ENCODE measurements around the gene OPA1.

OPA1 gene

DNA sequence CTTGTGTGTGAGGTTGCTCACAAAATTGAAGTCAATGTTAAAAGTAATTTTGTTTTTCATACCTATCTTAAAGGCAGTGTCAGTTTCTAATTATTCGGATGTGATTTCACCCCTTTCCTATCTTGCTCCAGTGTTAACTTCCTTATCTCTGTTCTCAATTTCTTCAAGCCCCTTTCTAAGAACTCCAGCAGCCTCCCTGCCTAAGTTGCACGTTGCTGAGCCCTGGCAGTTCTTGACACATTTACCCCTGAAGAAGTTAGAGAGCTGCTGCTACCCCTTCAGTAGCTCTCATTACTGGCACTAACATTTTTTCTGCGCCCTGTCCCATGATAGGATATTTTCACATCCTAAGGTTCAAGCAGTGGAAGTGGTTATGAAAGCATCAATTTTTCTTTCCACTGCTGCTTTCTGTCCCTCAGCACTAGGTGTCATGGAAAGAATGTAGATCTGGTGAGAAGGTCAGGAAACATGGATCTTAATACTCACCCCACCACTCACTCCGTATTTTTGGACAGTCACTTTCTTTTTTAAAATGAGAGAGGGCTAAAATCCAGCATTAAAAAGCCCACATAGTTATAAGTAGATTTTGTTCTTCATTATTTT lies 62.9 kb downstream of the OPA1 start:
- peak; percentile 19 for DNase-seq (ENCODE audit: low read depth)

DNA sequence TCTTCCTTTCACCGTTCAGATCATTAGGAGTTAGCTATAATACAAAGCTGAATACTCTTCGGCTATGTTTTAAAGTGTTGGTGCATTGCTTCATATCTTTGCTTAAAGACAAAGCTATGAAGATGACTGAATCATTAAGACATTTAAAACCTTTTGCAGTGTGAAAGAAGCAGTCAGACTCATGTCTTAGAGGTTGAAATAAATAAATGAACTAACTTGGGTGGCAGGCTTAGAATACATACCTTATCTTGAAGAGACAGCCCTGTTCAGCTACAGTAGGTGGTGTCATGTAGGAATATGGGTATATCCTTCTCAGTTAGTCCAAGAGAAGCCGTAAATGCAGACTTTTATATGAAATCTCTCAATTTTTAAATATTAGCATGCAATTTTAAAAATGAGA lies 63.4 kb downstream of the OPA1 start:
- peak; percentile 16 for DNase-seq (ENCODE audit: low read depth)

DNA sequence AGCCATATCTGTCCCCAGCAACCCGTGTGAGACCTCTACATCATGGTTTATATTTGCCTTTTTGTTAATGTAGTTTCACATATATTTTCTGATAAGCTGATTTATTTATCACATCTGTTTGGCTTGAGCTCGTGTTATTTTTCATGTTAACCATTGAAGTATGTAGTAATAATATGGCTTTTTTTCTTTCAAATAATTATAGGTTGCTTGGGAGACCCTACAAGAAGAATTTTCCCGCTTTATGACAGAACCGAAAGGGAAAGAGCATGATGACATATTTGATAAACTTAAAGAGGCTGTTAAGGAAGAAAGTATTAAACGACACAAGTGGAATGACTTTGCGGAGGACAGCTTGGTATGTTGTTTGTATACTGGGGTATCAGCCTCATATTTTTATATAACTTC lies 63.9 kb downstream of the OPA1 start:
- DNase-seq (ENCODE audit: low read depth): no peak

DNA sequence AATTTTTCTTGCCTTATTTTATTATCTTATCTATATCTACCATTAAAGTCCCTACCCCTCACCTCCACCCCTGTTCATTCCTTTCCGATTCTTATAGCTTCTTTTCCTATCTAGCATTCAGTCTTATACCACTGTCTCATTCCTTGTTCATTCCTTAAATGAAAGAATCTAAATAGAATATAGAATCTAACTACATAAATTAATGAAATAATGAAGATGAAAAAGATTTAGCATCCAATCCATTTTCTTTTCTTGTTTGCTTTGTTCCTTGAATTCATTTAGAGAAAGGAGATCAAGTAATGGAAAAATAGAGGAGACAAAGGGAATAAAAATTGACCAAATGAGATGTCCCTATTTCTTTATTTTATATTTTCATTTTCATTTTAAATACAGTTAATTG lies 67.2 kb downstream of the OPA1 start:
- DNase-seq (ENCODE audit: low read depth): no peak

DNA sequence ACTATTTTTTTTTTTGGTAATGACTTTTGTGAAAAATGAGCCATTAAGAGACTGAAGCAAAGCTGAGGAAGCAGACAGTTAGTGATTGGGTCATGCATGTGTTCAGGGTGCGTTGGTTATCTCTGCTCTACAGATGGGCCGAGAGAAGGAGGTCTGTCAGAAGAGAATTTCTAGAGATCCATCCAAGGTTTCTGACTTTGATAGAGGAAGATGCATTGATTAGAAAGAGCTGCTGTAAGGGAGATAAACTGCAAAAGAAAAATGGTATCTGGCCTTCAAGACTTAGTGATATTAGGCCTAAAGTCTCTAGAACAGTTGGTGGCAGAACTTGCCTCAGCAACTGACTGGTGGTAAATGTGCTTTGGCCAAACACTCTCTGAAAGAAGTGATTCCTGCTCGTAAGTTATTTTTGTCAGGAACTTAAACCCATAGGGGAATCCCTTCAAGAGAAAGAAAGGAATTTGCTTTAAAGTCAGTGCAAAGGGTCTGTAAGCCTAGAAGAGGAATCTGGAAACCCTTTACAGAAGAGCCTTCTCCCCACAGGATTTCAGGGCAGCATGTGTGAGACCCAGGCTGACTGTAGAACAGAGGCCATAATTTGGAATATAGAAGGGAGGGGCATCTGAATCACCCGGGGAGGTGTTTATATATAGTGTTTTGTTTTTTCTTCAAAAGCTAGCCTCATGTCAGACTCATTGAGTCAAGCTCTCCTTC lies 67.8 kb downstream of the OPA1 start:
- no peak for DNase-seq (ENCODE audit: low read depth)

DNA sequence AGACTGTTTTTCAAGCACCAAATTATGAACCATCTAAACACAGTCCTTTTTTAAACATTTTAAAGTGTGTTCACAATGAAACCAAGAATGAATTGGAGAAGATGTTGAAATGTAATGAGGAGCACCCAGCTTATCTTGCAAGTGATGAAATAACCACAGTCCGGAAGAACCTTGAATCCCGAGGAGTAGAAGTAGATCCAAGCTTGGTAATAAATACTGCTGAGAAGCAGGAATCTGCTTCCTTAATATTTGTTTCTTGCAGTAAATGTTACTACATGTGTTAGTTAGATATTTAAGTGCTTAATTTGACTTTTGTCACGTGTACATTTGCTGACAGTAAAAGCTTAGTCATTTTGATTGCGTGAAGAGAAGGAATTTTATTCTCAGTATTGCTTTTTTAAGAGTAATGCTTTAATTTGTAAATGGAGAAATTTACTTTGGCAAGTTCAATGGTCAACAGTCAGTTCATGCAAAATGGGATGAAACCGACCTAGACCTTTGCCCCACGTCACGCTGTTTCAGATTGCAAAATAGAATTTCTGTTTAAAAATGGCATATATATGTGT lies 69.8 kb downstream of the OPA1 start:
- peak; percentile 51 for DNase-seq (ENCODE audit: low read depth)

DNA sequence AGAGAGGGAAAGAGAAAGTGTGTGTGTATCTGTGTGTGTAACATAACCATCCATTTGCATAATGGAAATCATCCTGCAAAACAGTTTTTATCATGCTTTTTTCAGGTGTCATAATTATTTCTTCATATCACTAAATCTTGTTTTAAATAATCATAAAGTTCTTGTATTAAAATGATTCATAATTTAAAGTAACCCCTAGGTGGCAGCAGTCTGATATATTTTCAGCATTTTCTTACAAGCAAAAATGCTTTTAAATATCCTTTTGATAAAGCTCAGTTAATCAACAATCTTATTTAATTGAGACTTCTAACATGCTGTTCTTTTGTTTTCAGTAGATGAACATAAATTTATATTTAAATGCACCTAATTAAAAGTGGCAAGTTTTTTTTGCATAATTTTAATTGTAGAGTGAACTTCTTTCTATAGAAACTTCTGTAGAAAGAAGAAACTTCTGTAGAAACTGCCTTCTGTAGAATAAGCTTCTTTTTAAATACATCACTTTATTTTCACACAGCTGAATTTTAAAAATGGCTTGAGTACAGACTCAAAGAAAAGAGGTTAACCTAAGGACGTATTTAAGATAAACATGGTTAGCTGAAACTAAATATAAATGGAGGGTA lies 72.5 kb downstream of the OPA1 start:
- peak; percentile 49 for DNase-seq (ENCODE audit: low read depth)

DNA sequence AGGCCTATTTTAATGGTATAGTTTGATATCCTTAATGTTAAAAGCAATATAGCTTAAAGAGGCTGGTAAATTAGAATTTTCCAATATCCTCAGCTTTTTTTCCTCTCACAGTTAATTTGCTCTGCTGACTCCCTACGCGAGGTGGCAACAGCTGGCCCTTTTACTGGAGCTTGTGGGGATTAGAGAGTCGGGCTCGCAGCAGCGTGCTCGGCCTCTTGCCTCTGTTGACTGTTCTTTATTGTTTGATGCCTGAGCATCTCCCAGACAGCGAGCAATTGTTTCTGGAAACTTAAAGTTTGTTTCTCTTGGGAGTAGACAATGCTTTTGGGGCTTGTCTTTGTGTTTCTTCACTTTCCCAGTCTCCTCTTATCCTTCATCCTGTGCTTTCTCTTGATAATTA lies 80.8 kb downstream of the OPA1 start:
- no peak for DNase-seq (ENCODE audit: low read depth)

DNA sequence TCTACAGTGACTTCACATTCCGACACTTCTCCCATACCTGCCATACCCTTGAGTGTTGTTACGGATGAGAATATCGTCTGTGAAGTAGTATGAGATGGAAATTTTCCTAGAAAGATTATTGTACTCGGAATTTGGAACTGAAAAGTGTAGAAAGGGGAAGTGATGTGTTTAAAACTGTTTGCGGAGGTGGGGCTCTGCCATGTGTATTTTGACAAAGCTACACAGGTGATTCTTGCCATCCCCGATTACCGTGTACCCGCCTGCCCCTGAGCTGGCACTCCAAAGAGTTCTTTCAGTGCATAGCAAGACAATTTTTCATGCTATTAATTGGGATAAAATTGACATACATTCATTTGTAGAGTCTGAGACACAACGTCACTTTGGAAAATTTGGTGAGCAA lies 81.7 kb downstream of the OPA1 start:
- no peak for DNase-seq (ENCODE audit: low read depth)

DNA sequence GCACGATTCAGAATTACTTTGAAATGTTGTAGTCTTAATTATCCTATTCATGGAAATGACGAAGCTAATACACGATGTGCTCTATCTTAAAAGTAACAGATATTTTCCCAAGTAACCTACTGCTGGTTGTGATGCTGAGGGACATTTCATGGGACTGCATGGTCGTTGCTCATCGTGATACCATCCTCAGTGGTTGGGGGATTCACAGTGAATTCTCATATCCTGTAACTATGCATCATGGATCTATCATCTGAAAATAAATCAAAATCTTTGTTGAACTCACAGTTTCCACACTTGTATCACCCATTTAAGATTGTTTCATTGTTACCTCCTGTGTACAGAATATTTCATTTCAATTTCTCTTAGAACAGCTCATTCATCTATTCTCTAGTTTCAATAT lies 84.7 kb downstream of the OPA1 start:
- DNase-seq (ENCODE audit: low read depth): no peak

DNA sequence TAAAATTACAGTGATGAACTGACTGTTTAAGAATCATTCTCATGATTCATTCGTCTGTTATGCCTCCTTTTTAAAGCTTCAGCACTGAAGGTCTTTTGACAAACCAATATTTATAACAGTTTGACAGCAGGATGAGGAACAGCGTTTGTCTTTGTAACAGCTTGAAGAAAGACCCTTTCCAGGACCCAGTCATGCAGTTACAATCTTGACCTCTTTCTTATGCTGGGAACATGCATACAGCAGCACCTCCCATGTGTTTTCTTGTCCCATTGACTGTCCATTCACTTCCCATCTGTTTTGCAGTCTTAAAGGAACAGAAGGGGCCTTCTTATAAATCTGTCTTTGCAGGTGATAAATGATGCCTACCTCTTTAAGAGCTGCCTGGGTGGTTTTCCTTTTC lies 87.2 kb downstream of the OPA1 start:
- DNase-seq (ENCODE audit: low read depth): peak; percentile 57

DNA sequence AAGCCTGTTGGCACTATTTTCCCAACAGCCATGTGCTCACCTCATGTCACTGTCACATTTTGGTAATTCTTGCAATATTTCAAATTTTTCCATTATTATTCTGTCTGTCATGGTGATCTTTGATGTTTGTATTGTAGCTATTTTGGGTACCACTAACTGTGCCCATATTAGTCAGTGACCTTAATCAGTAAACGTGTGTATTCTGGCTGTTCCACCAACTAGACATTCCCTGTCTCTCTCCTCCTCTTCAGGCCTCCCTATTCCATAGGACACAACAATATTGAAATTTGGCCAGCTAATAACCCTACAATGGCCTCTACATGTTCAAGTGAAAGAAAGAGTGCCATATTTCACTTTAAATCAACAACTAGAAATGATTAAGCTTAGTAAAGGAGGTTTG lies 88.6 kb downstream of the OPA1 start:
- no peak for DNase-seq (ENCODE audit: low read depth)

DNA sequence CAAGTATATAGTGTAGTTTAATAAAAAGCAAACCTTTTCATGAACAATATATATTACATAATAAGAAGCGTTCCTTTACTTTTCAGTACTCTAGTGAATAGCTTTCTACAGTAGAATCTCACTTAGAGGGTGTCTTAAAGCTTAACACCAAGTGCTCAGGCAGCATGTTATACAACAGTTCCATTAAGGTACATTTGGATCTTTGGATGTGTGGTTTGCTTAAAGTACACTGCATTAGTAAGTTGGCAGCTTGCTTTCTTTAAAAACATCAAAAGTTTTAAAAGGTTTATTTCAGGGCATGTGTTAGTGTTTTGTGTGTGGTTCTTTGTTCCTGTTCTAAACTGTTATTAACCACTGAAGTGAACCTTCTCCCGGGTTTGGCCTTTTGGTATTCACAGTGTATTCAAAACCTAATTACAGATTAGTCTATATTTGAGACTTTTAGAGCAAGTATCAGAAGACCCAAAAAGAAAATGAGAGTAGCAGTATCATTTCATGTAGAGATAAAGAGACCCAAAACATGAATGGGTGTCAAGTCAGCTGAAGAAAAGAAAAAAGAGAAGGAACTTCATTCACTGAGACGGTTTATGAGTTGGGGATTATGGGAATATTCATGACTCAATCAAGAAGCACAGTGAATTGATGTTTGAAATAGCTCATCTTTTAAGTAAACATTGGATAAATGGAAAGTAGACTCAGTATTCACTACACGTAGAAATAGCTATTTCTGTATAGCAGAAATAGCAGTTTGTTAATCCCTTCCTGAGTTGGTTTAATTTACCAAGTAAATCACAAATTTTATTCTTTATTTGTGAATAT lies 93.9 kb downstream of the OPA1 start:
- peak; percentile 48 for DNase-seq (ENCODE audit: low read depth)

DNA sequence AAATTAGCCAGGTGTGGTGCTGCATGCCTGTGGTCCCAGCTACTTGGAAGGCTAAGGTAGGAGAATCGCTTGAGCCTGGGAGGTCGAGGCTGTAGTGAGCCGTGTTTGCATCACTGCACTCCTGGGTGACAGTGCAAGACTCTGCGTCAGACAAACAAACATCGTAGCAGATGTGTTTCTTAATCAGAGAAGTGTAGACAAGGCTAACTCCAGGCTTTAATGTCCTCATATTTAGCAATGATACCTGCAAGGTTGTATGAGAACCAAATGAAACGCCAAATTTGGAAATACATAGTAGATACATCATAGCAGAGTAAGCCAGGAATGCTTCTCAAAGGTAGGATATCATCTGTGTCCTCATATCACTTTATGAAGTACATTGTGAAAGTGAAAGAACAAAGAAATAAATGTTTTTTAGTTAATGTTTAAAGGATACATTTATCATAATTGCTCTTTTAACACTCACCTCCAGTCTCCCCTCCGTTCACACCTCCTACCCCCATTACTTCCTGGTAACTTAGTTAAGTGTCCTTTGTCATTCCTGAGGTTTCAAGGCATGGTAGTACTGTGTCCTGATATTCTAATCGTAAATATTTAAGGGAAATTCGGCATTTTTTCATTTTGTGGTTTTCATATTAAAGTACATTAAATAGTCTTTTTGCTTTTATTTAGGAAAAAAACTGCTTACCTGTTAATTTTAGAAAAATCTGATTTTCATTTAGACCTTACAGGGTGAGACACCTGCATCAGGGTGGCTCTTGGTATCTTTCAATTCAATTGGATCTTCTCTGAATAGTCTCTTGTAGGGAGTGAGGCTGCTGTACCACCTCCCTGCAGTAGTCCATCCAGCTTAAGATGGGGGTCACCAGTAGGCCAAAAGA lies 96.1 kb downstream of the OPA1 start:
- DNase-seq (ENCODE audit: low read depth): no peak

DNA sequence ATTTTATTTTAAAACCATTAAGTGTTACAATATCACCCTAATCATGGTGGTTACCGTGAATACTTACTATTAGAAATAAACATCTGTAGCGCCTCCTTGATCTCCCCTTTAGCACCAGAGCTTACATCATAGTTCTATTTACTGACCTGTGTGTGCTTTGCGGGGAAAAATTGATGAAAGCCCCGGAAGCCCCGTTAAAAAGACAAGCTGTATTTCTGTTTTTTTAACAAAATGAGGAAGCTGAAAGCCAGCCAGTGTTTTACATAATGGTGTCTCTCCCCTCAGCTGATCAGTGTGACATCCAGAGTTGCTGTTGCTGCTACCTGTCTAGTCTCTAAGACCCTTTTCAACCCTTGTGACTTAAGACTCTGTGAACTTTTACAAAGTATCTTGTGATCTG lies 100.8 kb downstream of the OPA1 start:
- DNase-seq (ENCODE audit: low read depth): no peak

DNA sequence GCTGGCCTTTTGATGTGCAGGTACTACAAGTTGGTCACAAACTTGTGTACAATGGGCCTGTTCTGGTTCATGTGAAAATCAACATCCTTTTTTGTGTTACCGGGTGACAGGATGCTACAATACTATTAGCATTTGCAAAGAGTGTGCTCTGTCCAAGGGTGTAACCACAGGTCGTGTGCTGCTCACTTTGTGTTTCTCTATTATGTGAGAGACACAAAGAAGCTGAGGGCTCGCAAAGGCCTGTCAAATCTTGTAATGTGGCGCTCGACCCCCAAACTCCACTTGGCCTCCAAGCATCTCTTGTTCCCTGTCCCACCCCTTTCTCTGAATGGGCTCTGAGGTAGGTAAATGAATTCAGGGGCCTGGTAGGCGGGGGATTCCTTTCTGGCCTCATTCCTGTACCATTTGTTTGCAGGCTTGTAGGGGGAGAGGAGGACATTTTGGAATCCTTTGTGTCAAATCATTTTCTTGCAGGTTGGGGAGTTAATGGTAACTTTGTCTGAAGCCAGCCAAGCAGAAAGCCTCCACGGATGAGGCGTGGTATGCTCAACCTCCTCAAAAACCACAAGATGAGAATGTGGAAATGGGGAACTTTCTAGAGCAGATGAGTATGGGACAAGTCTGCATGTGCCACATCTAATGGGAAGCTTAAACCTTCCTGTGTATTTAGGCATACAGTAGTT lies 109.1 kb downstream of the OPA1 start:
- DNase-seq (ENCODE audit: low read depth): peak; percentile 58

DNA sequence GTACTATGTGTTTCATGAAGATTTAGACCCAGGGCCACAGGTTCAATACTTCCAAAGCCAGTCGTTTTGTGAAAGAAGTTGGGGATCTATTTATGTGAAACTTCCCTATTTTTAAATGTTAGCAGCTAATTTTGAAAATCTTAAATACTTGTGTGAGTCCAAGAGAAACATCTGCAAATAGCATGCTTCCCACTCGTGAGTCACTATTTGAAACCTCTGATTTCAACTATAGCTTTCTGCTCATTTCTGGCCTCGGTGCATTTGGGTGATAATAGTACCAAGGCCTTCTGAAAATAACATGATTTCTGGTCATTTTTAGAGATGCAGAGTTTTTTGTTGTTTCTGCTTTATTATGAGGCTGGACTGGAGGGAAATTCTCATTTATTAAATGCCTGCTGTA lies 110.0 kb downstream of the OPA1 start:
- DNase-seq (ENCODE audit: low read depth): peak; percentile 48

DNA sequence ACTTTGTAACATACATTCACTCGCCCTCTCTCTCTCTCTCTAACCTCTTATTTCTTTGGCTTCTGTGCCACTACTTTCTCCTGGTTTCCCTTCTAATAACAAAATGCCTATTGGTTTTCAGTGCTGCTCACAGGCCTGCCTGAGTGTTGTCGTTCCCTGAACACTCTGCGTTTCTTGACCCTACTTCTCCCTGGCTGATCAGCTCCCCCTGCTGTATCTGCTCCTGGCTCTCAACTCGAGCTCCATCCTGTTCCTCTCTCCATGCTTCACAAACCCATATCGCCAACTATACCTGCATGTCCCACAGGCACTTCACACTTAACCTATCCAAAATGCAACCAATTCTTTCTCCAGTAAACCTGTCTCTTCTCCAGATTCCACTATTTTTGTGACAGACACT lies 111.4 kb downstream of the OPA1 start:
- DNase-seq (ENCODE audit: low read depth): no peak

DNA sequence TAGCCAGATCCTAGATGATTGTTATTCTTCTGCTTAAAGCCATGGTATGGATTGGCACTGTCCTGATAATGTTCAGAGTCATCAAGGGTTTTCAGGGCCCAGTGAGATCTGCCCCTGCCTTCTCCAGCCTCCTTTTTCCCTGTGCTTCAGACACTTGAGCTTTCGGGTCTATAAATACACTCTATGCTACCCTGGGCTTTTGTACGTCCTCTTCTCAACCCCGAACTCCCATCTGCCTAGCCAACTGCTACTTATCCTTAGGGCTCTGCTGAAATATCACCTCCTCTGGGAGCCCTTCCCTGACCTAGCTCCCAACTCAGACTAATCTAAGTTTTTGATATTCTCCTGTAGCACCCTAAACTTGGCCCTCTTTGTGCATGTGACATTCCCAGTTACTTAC lies 115.3 kb downstream of the OPA1 start:
- no peak for DNase-seq (ENCODE audit: low read depth)

DNA sequence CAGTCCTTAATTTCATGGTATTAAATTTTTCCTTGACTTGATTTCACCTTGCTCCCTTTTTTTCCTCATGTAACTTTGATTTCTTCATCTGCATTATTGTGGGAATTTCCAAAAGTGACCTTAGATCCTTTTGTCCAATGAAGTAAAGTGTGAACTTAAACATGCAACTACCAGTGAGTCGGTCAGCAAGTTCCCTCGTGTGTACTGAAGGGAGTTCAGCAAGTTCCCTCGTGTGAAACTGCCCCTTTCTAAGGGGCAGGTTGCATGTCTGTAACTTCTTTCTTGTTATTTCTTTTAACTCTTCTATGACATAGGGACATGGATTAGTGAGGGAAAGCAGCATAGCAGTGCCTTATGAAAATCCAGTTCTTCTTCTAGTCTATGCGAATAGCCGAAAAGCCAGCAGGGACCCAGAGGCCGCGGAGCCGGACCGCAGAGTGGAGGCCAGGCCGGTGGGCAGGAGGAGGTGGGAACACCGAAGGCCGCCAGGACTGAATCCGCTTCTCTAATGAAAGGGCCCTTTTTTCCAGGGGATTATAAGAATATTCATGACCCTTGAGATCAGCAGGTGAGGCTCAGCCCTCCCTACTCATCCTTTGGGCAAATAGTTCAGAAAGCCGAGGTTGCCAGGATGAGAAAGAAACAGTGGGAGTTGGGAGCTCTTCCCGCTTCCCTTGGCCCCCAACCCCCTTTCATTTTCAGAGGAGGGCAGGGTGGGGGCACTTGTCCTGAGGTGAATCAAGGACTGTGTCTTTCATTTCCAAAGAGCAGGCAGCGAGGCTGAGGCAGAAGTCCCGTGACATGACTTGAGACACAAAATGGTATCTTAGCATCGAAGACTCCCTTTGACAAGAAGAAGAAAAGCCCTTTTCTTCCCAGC lies 117.5 kb downstream of the OPA1 start:
- no peak for DNase-seq (ENCODE audit: low read depth)

Data from iris pigment epithelial cell (primary cell).